B cell (primary cell): ENCODE measurements around the gene CORO2B.

Experiments used
- EZH2 ChIP-seq: IDR thresholded peaks from 2 replicates; pipeline ENCODE4 v1.6.1; 2012; ENCODE audit warnings: borderline replicate concordance, low read depth, mild to moderate bottlenecking, moderate library complexity, low read length; ENCODE audit not compliant: insufficient read depth, poor library complexity, severe bottlenecking
- TF ChIP-seq, protein P1 (sequence below): fragments of 200-600 bp; IDR thresholded peaks from one replicate; pipeline ENCODE4 v1.8.0; 2022; ENCODE audit warnings: antibody characterized with exemption, mild to moderate bottlenecking

DNA sequence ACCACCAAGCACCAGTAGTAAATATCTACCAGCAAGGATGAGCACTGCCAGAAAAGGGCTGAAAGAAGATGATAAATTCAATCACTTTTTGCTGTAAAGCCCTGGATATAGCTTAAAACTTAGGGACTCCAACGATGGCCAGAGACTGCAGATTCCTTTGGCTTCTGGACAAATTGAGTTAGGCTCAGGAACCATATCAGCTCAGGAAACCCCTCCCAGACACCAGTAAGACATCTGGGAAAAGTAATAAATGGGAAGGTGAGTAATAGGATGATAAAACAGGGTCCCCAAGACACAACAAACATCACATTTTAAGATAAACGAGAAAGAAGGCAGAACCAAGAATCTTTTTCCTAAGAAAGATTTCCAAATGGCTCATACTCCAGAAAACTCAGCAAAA, 176.9 kb downstream of the CORO2B start:
- TF ChIP-seq, protein P1, sequence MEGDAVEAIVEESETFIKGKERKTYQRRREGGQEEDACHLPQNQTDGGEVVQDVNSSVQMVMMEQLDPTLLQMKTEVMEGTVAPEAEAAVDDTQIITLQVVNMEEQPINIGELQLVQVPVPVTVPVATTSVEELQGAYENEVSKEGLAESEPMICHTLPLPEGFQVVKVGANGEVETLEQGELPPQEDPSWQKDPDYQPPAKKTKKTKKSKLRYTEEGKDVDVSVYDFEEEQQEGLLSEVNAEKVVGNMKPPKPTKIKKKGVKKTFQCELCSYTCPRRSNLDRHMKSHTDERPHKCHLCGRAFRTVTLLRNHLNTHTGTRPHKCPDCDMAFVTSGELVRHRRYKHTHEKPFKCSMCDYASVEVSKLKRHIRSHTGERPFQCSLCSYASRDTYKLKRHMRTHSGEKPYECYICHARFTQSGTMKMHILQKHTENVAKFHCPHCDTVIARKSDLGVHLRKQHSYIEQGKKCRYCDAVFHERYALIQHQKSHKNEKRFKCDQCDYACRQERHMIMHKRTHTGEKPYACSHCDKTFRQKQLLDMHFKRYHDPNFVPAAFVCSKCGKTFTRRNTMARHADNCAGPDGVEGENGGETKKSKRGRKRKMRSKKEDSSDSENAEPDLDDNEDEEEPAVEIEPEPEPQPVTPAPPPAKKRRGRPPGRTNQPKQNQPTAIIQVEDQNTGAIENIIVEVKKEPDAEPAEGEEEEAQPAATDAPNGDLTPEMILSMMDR = no peak
- TF ChIP-seq EZH2 = no peak
